H1 (cell line): ENCODE measurements around the gene YBX3. TPM values are rescaled to one million over a fixed set of nuclear protein-coding genes. Genes with fewer than 3 reads are reported as not detected.

ENCODE experiments used
- POLR2A ChIP-seq, 2 experiments: IDR thresholded peaks; 1 replicate in 1 of 2; 2 replicates in 1 of 2; pipeline ENCODE4 v1.6.1; 2011; ENCODE audit warnings: low read depth in 2 of 2, low read length in 2 of 2, mild to moderate bottlenecking in 2 of 2; ENCODE audit errors: control extremely low read depth in 1 of 2
- RNF2 ChIP-seq: fragments of 200-900, 300-1000 bp; sonication (generic); IDR thresholded peaks from 2 replicates; pipeline ENCODE4 v1.7.1; 2016; ENCODE audit warnings: borderline replicate concordance, low read depth, mild to moderate bottlenecking, antibody characterized with exemption, low read length; ENCODE audit not compliant: poor library complexity, severe bottlenecking; ENCODE audit errors: missing control alignments
- TAF7 ChIP-seq: optimal IDR thresholded peaks from 2 replicates; pipeline ENCODE3; 2011; ENCODE audit warnings: low read depth, mild to moderate bottlenecking, inconsistent platforms, low read length, moderate library complexity, borderline replicate concordance
- polyA plus RNA-seq, 7 experiments: library from polyadenylated mRNA; depleted of rRNA in 3 of 7; stranded (reverse) in 5 of 7; unstranded in 2 of 7; fragments of >200 nt in 5 of 7; fragments of 200-250 nt in 2 of 7; gene quantifications; 1 replicate in 5 of 7; 2 replicates in 1 of 7; 4 replicates in 1 of 7; pipeline versions ENCODE4 v1.2.1 to v1.2.3, GENCODE V29; 2011 to 2013; ENCODE audit warnings: missing spikeins in 2 of 7, mixed read lengths in 2 of 7
- total RNA-seq: library from RNA; stranded (reverse); fragmentation: NEBNext Ultra II Directional; extraction: Animal tissue kit (Norgen Biotek cat#: 25700); gene quantifications from 2 replicates; pipeline ENCODE4 v1.2.1, GENCODE V29; 2021
- TF ChIP-seq, protein P1 (sequence below): IDR thresholded peaks from 2 replicates; pipeline ENCODE4 v1.6.1; 2011; ENCODE audit warnings: low read depth, mild to moderate bottlenecking, low read length; ENCODE audit not compliant: insufficient read depth

The YBX3 gene
- total and polyA plus RNA-seq, 2 of the 8 experiments (the other 6 are each of a cell fraction or from before 2014, with no cell fraction given) = 83.1 to 480 TPM

- TF ChIP-seq, protein P1, sequence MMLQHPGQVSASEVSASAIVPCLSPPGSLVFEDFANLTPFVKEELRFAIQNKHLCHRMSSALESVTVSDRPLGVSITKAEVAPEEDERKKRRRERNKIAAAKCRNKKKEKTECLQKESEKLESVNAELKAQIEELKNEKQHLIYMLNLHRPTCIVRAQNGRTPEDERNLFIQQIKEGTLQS = no peak
- TF ChIP-seq TAF7 (no peak), POLR2A (IDR thresholded peaks at IDR 0.05; ENCODE audit: control extremely low read depth in 1 of 2, low read depth in 2 of 2, low read length in 2 of 2) (no peak), RNF2 (no peak)
These were observed 5.0 kb upstream of the YBX3 start (continued) for GRCh38 chr12:10728091-10728490.
